Activated CD8-positive, alpha-beta T cell treated with anti-CD3 and anti-CD28 coated beads for 36 hours (primary cell): ENCODE measurements around the gene MPZL2. TPM values are rescaled to one million over a fixed set of nuclear protein-coding genes. Genes with fewer than 3 reads are reported as not detected.

Experiments
- ATAC-seq: fragments of 200-7000 bp; cut with Tn5 transposase; one replicate; pipeline ENCODE4 v1.10.0; 2021; ENCODE audit warnings: mild to moderate bottlenecking, moderate library complexity
- CTCF ChIA-PET: fragments of 350-600 bp; sonication (Branson Sonifier 250); formaldehyde crosslinking; loops from one replicate; lab custom pipeline; 2021; ENCODE audit warnings: antibody characterized with exemption; lab: Charles Lee
- POLR2A ChIA-PET: fragments of 350-600 bp; sonication (Branson Sonifier 250); formaldehyde crosslinking; loops from one replicate; lab custom pipeline; 2021; ENCODE audit warnings: antibody characterized with exemption; lab: Charles Lee
- DNase-seq: peaks from one replicate; pipeline ENCODE4 v3.0.0-alpha.2; 2020
- H3K27ac Mint-ChIP-seq: one replicate; pipeline ENCODE4 v1.8.0; 2021; ENCODE audit warnings: mild to moderate bottlenecking, mixed read lengths
- H3K27me3 Mint-ChIP-seq: one replicate; pipeline ENCODE4 v1.8.0; 2021; ENCODE audit warnings: mixed read lengths
- H3K36me3 Mint-ChIP-seq: one replicate; pipeline ENCODE4 v1.8.0; 2021; ENCODE audit warnings: low read depth, mixed read lengths
- H3K4me1 Mint-ChIP-seq: one replicate; pipeline ENCODE4 v1.8.0; 2021; ENCODE audit warnings: low read depth, mixed read lengths
- H3K4me3 Mint-ChIP-seq: one replicate; pipeline ENCODE4 v1.8.0; 2021; ENCODE audit warnings: mild to moderate bottlenecking, moderate library complexity, mixed read lengths
- H3K9me3 Mint-ChIP-seq: one replicate; pipeline ENCODE4 v1.8.0; 2021; ENCODE audit warnings: mixed read lengths
- CTCF ChIP-seq: fragments of 200-600 bp; IDR thresholded peaks from one replicate; pipeline ENCODE4 v1.8.0; 2022; ENCODE audit warnings: antibody characterized with exemption, mild to moderate bottlenecking
- intact Hi-C: fragments of 100-400 bp; cut with micrococcal nuclease; formaldehyde crosslinking; loops from one replicate; pipeline ENCODE4 v1.10.0; 2022
- total RNA-seq, 2 experiments: library from RNA; stranded (reverse); gene quantifications; one replicate each; pipeline ENCODE4 v1.2.3, GENCODE V29; 2021

The MPZL2 gene
- total RNA-seq, 2 experiments from 2014 or later: 26.2 to 31.0 TPM

GRCh38 chr11:118283037-118283636 is 19.0 kb upstream of the MPZL2 start:
- Mint-ChIP-seq H3K4me1 (peaks cover 52% of the 10 kb centered on the region), H3K36me3 (no peaks in the 10 kb centered on the region), H3K9me3 (peaks cover 3% of the 10 kb centered on the region), H3K27ac (peak overlapping the region; percentile 89), H3K27me3 (no peaks in the 10 kb centered on the region), H3K4me3 (peak overlapping the region; percentile 31)
- intact Hi-C loops: no loop called here
- ChIA-PET CTCF (interaction anchor here (1.0 to 7.3 kb wide), 14 partner anchors 8 to 139 kb away, joined by 3 to 65 read pairs (median 4); partner anchors contain the start of genes CD3E, JAML and MPZL2), POLR2A (interaction anchor here (0.6 to 2.9 kb wide), 11 partner anchors 22 to 84 kb away, joined by 3 to 14 read pairs (median 5); partner anchors contain the start of genes JAML and MPZL3)
- no peak for TF ChIP-seq CTCF
- no peak for ATAC-seq
- no peak for DNase-seq

- DNase-seq: no peak
- Mint-ChIP-seq H3K27ac (peak overlapping the region; percentile 2), H3K4me3 (no peak overlapping the region), H3K36me3 (no peaks in the 10 kb centered on the region), H3K4me1 (peaks cover 52% of the 10 kb centered on the region), H3K27me3 (no peaks in the 10 kb centered on the region), H3K9me3 (peaks cover 3% of the 10 kb centered on the region)
- no peak for TF ChIP-seq CTCF
- ChIA-PET POLR2A (interaction anchor here (0.6 to 2.9 kb wide), 8 partner anchors 22 to 80 kb away, joined by 3 to 14 read pairs (median 3); partner anchors contain the start of gene JAML), CTCF (interaction anchor here (0.8 to 7.3 kb wide), 10 partner anchors 9 to 138 kb away, joined by 3 to 65 read pairs (median 6); partner anchors contain the start of gene CD3E)
- ATAC-seq: no peak
- intact Hi-C loops: no loop called here
These were observed 18.5 kb upstream of the MPZL2 start for GRCh38 chr11:118282606-118283005.

- ChIA-PET CTCF (interaction anchor here (1.0 to 7.3 kb wide), 7 partner anchors 8 to 110 kb away, joined by 3 to 65 read pairs (median 8); partner anchors contain the start of gene MPZL2), POLR2A (interaction anchor here (0.8 to 2.9 kb wide), 3 partner anchors 34 to 73 kb away, joined by 3 to 14 read pairs (median 3); partner anchors contain the start of gene JAML)
- H3K4me1 Mint-ChIP-seq: peaks cover 57% of the 10 kb centered on the region
- peak; percentile 52 for ATAC-seq
- H3K27ac Mint-ChIP-seq: peak overlapping the region; percentile 4
- no peak overlapping the region for H3K4me3 Mint-ChIP-seq
- intact Hi-C loops: no loop called here
- peaks cover 3% of the 10 kb centered on the region for H3K9me3 Mint-ChIP-seq
- no peaks in the 10 kb centered on the region for H3K36me3 Mint-ChIP-seq
- DNase-seq: peak; percentile 59
- no peak for TF ChIP-seq CTCF
- no peaks in the 10 kb centered on the region for H3K27me3 Mint-ChIP-seq
These were observed 17.2 kb upstream of the MPZL2 start for GRCh38 chr11:118281284-118281683.

- ChIA-PET CTCF (interaction anchor here (0.8 to 3.4 kb wide), 13 partner anchors 8 to 106 kb away, joined by 3 to 13 read pairs (median 5); partner anchors contain the start of genes MPZL2 and MPZL3), POLR2A (interaction anchor here (1.0 to 2.1 kb wide), 7 partner anchors 12 to 70 kb away, joined by 3 to 5 read pairs (median 3); partner anchors contain the start of gene MPZL2)
- no peaks in the 10 kb centered on the region for H3K27me3 Mint-ChIP-seq
- DNase-seq: peak; percentile 49
- intact Hi-C loops: no loop called here
- no peaks in the 10 kb centered on the region for H3K36me3 Mint-ChIP-seq
- H3K27ac Mint-ChIP-seq: peak overlapping the region; percentile 14
- H3K4me1 Mint-ChIP-seq: peaks cover 52% of the 10 kb centered on the region
- ATAC-seq: peak; percentile 74
- no peak overlapping the region for H3K4me3 Mint-ChIP-seq
- no peaks in the 10 kb centered on the region for H3K9me3 Mint-ChIP-seq
- TF ChIP-seq CTCF: no peak
These were observed 13.2 kb upstream of the MPZL2 start for GRCh38 chr11:118277312-118277711.
